Central memory CD4-positive, alpha-beta T cell (primary cell): ENCODE measurements around the gene PAQR4.

Experiments
- DNase-seq: peaks from one replicate; pipeline ENCODE4 v3.0.0; 2022

PAQR4 gene

GRCh38 chr16:2946649-2947048 is 22.5 kb upstream of the PAQR4 start:
- DNase-seq = no peak

GRCh38 chr16:2948807-2949704 is 20.1 kb upstream of the PAQR4 start:
- no peak for DNase-seq

- no peak for DNase-seq
Observed at GRCh38 chr16:2949705-2950352, 19.3 kb upstream of the PAQR4 start.

GRCh38 chr16:2950353-2950724 is 18.8 kb upstream of the PAQR4 start:
- no peak for DNase-seq

- no peak for DNase-seq
Observed at GRCh38 chr16:2950773-2951172, 18.4 kb upstream of the PAQR4 start.

GRCh38 chr16:2952679-2953078 is 16.5 kb upstream of the PAQR4 start:
- no peak for DNase-seq

- no peak for DNase-seq
Observed at GRCh38 chr16:2953706-2954627, 15.2 kb upstream of the PAQR4 start.

- no peak for DNase-seq
Observed at GRCh38 chr16:2954656-2955381, 14.3 kb upstream of the PAQR4 start.

GRCh38 chr16:2955438-2955778 is 13.7 kb upstream of the PAQR4 start:
- DNase-seq = no peak

- DNase-seq = no peak
Observed at GRCh38 chr16:2955779-2956578, 13.2 kb upstream of the PAQR4 start.

GRCh38 chr16:2956579-2956956 is 12.6 kb upstream of the PAQR4 start:
- DNase-seq = no peak

GRCh38 chr16:2959206-2959605 is 9.9 kb upstream of the PAQR4 start:
- no peak for DNase-seq

- DNase-seq = no peak
Observed at GRCh38 chr16:2960183-2961010, 8.8 kb upstream of the PAQR4 start.

- no peak for DNase-seq
Observed at GRCh38 chr16:2962334-2963073, 6.6 kb upstream of the PAQR4 start.

- DNase-seq = no peak
Observed at GRCh38 chr16:2963074-2963722, 6.0 kb upstream of the PAQR4 start.

- no peak for DNase-seq
Observed at GRCh38 chr16:2963723-2964474, 5.2 kb upstream of the PAQR4 start, which contains the start of gene KREMEN2. KREMEN2 (plus strand) TSS chr16:2964275; CDS start chr16:2964521, 246 bp downstream.

GRCh38 chr16:2964475-2965336 is 4.4 kb upstream of the PAQR4 start:
- peak; percentile 36 for DNase-seq
